ENCODE results near the gene RHAG. TPM values are rescaled to one million over a fixed set of nuclear protein-coding genes. Genes with fewer than 3 reads are reported as not detected.

RHAG gene
- total and polyA plus RNA-seq, 2 experiments from 2014 or later: not detected

DNA sequence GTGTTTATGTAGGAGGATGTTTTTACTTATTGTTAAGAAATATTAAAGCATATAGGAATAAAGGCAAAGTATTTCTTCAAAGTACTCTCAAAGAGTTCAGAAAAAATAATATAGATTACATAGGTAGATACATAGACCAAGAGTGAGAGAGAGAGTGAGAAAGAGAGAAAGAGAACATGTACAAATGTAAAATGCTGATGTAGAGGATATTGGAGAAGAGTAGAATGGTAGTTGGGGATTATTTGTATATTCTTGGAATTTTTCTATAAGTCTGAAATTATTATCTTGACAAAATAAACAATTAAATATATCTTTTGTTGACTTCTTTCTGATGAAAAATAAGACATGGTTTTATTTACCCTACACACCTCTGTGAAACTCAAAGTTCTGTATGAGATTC, 57.0 kb downstream of the RHAG start:
- no peak for ATAC-seq
- no peaks in the 10 kb centered on the region for H3K27me3 Mint-ChIP-seq (ENCODE audit: insufficient read depth, low read depth, poor library complexity)

More for the DNA sequence above, 57.0 kb downstream of the RHAG start:
- H2AFZ ChIP-seq: no peak overlapping the region
- Mint-ChIP-seq H3K36me3 (ENCODE audit: low read depth) (no peaks in the 10 kb centered on the region), H3K9me3 (no peaks in the 10 kb centered on the region; the same call in 2 of the 3 replicates), H3K4me3 (no peak overlapping the region), H3K27ac (no peak overlapping the region), H3K4me1 (no peaks in the 10 kb centered on the region)
- no peaks in the 10 kb centered on the region for H3K79me2 ChIP-seq (replicated peaks; ENCODE audit: insufficient read depth)
- no peaks in the 10 kb centered on the region for H3K36me3 ChIP-seq (ENCODE audit: insufficient read depth)
- no peaks in the 10 kb centered on the region for H3K9me2 ChIP-seq (ENCODE audit: insufficient read depth)
- no peaks in the 10 kb centered on the region for H3K27me3 ChIP-seq (ENCODE audit: insufficient read depth)
- no peak overlapping the region for H3K4me3 ChIP-seq
- H3F3A ChIP-seq (replicated peaks; ENCODE audit: low read depth): no peaks in the 10 kb centered on the region
- TF ChIP-seq NANOG (IDR thresholded peaks at IDR 0.05; ENCODE audit: borderline replicate concordance): no peak
- TF ChIP-seq JUNB (IDR thresholded peaks at IDR 0.05; ENCODE audit: unreplicated experiment): no peak
- TF ChIP-seq, protein P1, sequence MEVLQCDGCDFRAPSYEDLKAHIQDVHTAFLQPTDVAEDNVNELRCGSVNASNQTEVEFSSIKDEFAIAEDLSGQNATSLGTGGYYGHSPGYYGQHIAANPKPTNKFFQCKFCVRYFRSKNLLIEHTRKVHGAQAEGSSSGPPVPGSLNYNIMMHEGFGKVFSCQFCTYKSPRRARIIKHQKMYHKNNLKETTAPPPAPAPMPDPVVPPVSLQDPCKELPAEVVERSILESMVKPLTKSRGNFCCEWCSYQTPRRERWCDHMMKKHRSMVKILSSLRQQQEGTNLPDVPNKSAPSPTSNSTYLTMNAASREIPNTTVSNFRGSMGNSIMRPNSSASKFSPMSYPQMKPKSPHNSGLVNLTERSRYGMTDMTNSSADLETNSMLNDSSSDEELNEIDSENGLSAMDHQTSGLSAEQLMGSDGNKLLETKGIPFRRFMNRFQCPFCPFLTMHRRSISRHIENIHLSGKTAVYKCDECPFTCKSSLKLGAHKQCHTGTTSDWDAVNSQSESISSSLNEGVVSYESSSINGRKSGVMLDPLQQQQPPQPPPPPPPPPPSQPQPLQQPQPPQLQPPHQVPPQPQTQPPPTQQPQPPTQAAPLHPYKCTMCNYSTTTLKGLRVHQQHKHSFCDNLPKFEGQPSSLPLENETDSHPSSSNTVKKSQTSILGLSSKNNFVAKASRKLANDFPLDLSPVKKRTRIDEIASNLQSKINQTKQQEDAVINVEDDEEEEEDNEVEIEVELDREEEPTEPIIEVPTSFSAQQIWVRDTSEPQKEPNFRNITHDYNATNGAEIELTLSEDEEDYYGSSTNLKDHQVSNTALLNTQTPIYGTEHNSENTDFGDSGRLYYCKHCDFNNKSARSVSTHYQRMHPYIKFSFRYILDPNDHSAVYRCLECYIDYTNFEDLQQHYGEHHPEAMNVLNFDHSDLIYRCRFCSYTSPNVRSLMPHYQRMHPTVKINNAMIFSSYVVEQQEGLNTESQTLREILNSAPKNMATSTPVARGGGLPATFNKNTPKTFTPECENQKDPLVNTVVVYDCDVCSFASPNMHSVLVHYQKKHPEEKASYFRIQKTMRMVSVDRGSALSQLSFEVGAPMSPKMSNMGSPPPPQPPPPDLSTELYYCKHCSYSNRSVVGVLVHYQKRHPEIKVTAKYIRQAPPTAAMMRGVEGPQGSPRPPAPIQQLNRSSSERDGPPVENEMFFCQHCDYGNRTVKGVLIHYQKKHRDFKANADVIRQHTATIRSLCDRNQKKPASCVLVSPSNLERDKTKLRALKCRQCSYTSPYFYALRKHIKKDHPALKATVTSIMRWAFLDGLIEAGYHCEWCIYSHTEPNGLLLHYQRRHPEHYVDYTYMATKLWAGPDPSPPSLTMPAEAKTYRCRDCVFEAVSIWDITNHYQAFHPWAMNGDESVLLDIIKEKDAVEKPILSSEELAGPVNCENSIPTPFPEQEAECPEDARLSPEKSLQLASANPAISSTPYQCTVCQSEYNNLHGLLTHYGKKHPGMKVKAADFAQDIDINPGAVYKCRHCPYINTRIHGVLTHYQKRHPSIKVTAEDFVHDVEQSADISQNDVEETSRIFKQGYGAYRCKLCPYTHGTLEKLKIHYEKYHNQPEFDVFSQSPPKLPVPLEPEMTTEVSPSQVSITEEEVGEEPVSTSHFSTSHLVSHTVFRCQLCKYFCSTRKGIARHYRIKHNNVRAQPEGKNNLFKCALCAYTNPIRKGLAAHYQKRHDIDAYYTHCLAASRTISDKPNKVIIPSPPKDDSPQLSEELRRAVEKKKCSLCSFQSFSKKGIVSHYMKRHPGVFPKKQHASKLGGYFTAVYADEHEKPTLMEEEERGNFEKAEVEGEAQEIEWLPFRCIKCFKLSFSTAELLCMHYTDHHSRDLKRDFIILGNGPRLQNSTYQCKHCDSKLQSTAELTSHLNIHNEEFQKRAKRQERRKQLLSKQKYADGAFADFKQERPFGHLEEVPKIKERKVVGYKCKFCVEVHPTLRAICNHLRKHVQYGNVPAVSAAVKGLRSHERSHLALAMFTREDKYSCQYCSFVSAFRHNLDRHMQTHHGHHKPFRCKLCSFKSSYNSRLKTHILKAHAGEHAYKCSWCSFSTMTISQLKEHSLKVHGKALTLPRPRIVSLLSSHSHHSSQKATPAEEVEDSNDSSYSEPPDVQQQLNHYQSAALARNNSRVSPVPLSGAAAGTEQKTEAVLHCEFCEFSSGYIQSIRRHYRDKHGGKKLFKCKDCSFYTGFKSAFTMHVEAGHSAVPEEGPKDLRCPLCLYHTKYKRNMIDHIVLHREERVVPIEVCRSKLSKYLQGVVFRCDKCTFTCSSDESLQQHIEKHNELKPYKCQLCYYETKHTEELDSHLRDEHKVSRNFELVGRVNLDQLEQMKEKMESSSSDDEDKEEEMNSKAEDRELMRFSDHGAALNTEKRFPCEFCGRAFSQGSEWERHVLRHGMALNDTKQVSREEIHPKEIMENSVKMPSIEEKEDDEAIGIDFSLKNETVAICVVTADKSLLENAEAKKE (CRISPR knock-in tag; IDR thresholded peaks at IDR 0.05): no peak
- TF ChIP-seq EZH2 (IDR thresholded peaks at IDR 0.05; ENCODE audit: low read depth, unreplicated experiment): no peak
- no peak for TF ChIP-seq ZNF331 (CRISPR knock-in tag; IDR thresholded peaks at IDR 0.05; ENCODE audit: low read depth)
- TF ChIP-seq, protein P2, sequence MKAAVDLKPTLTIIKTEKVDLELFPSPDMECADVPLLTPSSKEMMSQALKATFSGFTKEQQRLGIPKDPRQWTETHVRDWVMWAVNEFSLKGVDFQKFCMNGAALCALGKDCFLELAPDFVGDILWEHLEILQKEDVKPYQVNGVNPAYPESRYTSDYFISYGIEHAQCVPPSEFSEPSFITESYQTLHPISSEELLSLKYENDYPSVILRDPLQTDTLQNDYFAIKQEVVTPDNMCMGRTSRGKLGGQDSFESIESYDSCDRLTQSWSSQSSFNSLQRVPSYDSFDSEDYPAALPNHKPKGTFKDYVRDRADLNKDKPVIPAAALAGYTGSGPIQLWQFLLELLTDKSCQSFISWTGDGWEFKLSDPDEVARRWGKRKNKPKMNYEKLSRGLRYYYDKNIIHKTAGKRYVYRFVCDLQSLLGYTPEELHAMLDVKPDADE (IDR thresholded peaks at IDR 0.05): no peak
- TF ChIP-seq ZNF114 (CRISPR knock-in tag; IDR thresholded peaks at IDR 0.05): no peak
- TF ChIP-seq CTCF (conservative IDR thresholded peaks at IDR 0.05; ENCODE audit: low read depth in 2 of 2): no peak
- TF ChIP-seq CREB1 (CRISPR knock-in tag; IDR thresholded peaks at IDR 0.05; ENCODE audit: low read depth): no peak
- TF ChIP-seq EZH2phosphoT487 (IDR thresholded peaks at IDR 0.05; ENCODE audit: unreplicated experiment): no peak
- TF ChIP-seq STAT1 (IDR thresholded peaks at IDR 0.05; ENCODE audit: unreplicated experiment): no peak
- no peak for TF ChIP-seq POLR2AphosphoS5 (IDR thresholded peaks at IDR 0.05; ENCODE audit: low read depth)
- no peak for TF ChIP-seq REST (IDR thresholded peaks at IDR 0.05; ENCODE audit: unreplicated experiment)
- no peaks in the 10 kb centered on the region for H3K4me1 ChIP-seq (ENCODE audit: insufficient read depth)
- no peak for DNase-seq (ENCODE audit: low spot score)
- H3K27ac ChIP-seq (ENCODE audit: low read depth): no peak overlapping the region
- H4K20me1 ChIP-seq (replicated peaks; ENCODE audit: insufficient read depth): no peaks in the 10 kb centered on the region
- no peak overlapping the region for H3K4me2 ChIP-seq

All from GM23338 (cell line).